Measurements from ENCODE around the gene DAPP1.

DAPP1 gene

DNA sequence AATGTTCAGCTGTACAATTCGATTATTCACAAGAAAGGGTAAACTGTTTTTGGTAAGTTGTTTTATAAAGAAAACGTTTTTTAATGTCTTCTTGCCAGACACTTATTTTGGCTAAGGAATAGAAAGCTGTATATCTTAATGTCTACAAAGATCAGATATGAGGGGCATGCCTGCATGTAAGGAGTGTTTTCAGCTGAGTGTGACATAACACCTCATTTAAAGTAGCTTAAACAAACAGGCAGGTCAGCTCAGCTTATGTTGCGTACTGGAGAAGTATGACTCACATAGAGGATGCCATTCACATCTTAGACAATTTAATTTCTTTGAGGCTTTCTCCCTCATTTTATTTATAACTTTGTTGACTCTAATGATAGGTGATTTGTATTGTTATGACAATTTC lies 47.2 kb downstream of the DAPP1 start:
- no peaks in the 10 kb centered on the region for H3K4me1 ChIP-seq (ENCODE audit: control insufficient read depth in 5 of 5, insufficient read depth in 5 of 5, low read length in 5 of 5)
- no peak overlapping the region for H3K4me3 ChIP-seq (ENCODE audit: low read depth in 1 of 5, low read length in 5 of 5)
- no peak overlapping the region for H3K27ac ChIP-seq (ENCODE audit: low read depth, low read length)
- no peaks in the 10 kb centered on the region for H3K9me3 ChIP-seq (ENCODE audit: control insufficient read depth in 5 of 5, low read length in 5 of 5)
- H3K9ac ChIP-seq (ENCODE audit: low read length in 5 of 5) = no peak overlapping the region
- peaks cover 0 to 6% (median 0%) of the 10 kb centered on the region in 5 donors for H3K36me3 ChIP-seq (ENCODE audit: control insufficient read depth in 5 of 5, insufficient read depth in 5 of 5, low read length in 5 of 5)
- H3K27me3 ChIP-seq (ENCODE audit: control insufficient read depth in 5 of 5, insufficient read depth in 4 of 5, low read length in 5 of 5) = peaks cover 0 to 3% (median 0%) of the 10 kb centered on the region in 5 donors

DNA sequence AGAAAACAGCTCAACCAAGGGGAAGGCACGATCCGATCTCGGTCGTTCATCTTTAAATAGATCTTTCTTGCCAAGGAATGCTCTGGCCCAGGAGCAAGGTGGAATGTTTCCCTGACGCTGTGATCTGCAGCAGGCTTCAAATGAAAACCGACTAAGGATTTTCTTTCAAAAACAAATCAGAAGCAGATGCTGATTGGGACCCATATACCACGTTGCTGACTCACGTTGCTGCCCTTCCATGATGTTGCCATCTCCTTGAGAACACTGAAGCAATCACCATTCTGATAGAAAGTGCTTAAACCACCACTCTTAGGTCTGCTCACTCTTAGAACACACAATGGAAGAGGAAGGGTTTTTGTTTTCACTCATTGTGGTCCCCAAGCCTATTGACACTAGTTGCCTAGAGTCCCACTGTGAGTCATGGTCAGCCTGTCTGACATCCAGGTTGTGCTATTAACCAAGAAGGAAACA lies 51.5 kb downstream of the DAPP1 start:
- H3K4me1 ChIP-seq (ENCODE audit: control insufficient read depth in 5 of 5, insufficient read depth in 5 of 5, low read length in 5 of 5) = no peaks in the 10 kb centered on the region
- H3K27ac ChIP-seq (ENCODE audit: low read depth, low read length) = no peak overlapping the region
- no peaks in the 10 kb centered on the region for H3K9me3 ChIP-seq (ENCODE audit: control insufficient read depth in 5 of 5, low read length in 5 of 5)
- no peak overlapping the region for H3K9ac ChIP-seq (ENCODE audit: low read length in 5 of 5)
- H3K4me3 ChIP-seq (ENCODE audit: low read depth in 1 of 5, low read length in 5 of 5) = no peak overlapping the region
- H3K36me3 ChIP-seq (ENCODE audit: control insufficient read depth in 5 of 5, insufficient read depth in 5 of 5, low read length in 5 of 5) = peaks cover 0 to 6% (median 0%) of the 10 kb centered on the region in 5 donors
- no peaks in the 10 kb centered on the region for H3K27me3 ChIP-seq (ENCODE audit: control insufficient read depth in 5 of 5, insufficient read depth in 4 of 5, low read length in 5 of 5)

DNA sequence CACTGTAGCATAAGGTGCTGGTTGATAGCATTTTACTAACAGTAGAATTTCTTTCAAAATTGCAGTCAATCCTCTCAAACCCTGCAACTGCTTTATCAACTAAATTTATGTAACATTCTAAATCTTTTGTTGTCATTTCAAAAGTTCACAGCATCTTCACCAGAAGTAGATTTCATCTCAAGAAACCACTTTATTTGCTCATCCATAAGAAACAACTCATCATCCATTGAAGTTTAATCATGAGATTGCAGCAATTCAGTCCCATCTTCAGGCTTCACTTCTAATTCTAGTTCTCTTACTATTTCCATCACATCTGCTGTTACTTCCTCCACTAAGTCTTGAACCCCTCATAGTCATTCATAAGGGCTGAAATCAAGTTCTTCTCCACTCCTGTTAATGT lies 55.9 kb downstream of the DAPP1 start:
- Histone ChIP-seq H3K36me3 (ENCODE audit: control insufficient read depth in 5 of 5, insufficient read depth in 5 of 5, low read length in 5 of 5) (peaks cover 0 to 13% (median 11%) of the 10 kb centered on the region in 5 donors), H3K9me3 (ENCODE audit: control insufficient read depth in 5 of 5, low read length in 5 of 5) (no peaks in the 10 kb centered on the region), H3K27me3 (ENCODE audit: control insufficient read depth in 5 of 5, insufficient read depth in 4 of 5, low read length in 5 of 5) (no peaks in the 10 kb centered on the region), H3K4me3 (ENCODE audit: low read depth in 1 of 5, low read length in 5 of 5) (no peak overlapping the region), H3K27ac (ENCODE audit: low read depth, low read length) (no peak overlapping the region), H3K4me1 (ENCODE audit: control insufficient read depth in 5 of 5, insufficient read depth in 5 of 5, low read length in 5 of 5) (no peaks in the 10 kb centered on the region), H3K9ac (ENCODE audit: low read length in 5 of 5) (no peak overlapping the region)

DNA sequence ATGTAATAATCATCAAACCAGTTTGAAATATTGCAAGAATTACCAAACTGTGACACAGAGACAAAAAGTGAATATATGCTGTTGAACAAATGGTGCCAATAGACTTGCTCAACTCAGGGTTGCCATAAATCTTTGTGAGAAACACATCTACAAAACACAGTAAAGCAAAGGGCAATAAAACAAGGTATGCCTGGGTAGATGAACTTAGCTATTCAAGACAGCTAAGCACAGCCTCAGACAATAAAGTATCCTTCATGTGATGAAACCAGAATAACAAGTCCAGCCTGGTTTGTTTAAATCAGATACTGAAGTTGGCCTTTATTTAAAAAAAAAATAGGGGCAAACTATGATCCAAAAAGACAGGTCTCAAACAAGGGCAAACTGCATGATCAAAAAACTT lies 58.4 kb downstream of the DAPP1 start:
- H3K4me1 ChIP-seq (ENCODE audit: control insufficient read depth in 5 of 5, insufficient read depth in 5 of 5, low read length in 5 of 5) = no peaks in the 10 kb centered on the region
- peaks cover 23 to 36% (median 30%) of the 10 kb centered on the region in 5 donors for H3K36me3 ChIP-seq (ENCODE audit: control insufficient read depth in 5 of 5, insufficient read depth in 5 of 5, low read length in 5 of 5)
- H3K9me3 ChIP-seq (ENCODE audit: control insufficient read depth in 5 of 5, low read length in 5 of 5) = no peaks in the 10 kb centered on the region
- no peak overlapping the region for H3K9ac ChIP-seq (ENCODE audit: low read length in 5 of 5)
- H3K27me3 ChIP-seq (ENCODE audit: control insufficient read depth in 5 of 5, insufficient read depth in 4 of 5, low read length in 5 of 5) = no peaks in the 10 kb centered on the region
- H3K4me3 ChIP-seq (ENCODE audit: low read depth in 1 of 5, low read length in 5 of 5) = no peak overlapping the region
- no peak overlapping the region for H3K27ac ChIP-seq (ENCODE audit: low read depth, low read length)

DNA sequence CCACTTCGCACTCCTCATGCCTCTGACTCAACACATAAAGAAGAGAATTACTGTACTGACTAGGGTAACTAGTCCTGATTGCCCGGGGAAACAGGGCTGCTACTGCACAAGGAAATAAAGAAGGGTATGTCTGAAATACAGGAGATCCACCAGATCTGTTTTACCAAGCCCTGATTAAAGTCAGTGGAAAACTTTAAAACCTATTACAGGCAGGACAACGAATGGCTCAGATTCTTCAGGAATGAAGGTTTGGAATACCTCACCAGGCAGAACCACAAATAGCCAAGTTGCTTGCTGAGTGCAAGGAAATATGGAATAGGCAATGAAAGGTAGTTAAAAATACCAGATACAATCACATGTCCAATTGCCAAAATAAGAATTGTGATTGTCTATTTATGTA lies 60.3 kb downstream of the DAPP1 start:
- Histone ChIP-seq H3K4me3 (ENCODE audit: low read depth in 1 of 5, low read length in 5 of 5) (no peak overlapping the region), H3K27me3 (ENCODE audit: control insufficient read depth in 5 of 5, insufficient read depth in 4 of 5, low read length in 5 of 5) (no peaks in the 10 kb centered on the region), H3K9me3 (ENCODE audit: control insufficient read depth in 5 of 5, low read length in 5 of 5) (no peaks in the 10 kb centered on the region), H3K9ac (ENCODE audit: low read length in 5 of 5) (no peak overlapping the region), H3K36me3 (ENCODE audit: control insufficient read depth in 5 of 5, insufficient read depth in 5 of 5, low read length in 5 of 5) (peaks cover 41 to 54% (median 48%) of the 10 kb centered on the region in 5 donors), H3K4me1 (ENCODE audit: control insufficient read depth in 5 of 5, insufficient read depth in 5 of 5, low read length in 5 of 5) (no peaks in the 10 kb centered on the region), H3K27ac (ENCODE audit: low read depth, low read length) (no peak overlapping the region)

DNA sequence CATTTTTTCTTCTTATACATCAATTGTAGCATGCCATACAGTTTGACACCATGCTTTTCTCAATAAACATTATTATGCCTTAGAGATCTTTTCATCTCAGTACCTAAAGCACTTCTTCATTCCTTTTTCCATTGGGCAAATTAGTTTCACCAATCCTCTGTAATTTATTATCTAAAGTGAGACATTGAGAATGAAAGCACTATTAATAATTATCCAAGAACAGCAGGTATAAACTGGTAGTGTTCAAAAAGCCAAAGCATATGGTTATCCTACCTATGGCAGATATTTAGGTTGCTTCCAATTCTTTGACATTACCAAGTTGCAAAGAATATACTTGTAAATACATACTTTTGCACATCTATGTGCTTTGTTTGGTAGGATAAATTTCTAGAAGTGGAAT lies 62.0 kb downstream of the DAPP1 start:
- no peak overlapping the region for H3K4me3 ChIP-seq (ENCODE audit: low read depth in 1 of 5, low read length in 5 of 5)
- no peaks in the 10 kb centered on the region for H3K27me3 ChIP-seq (ENCODE audit: control insufficient read depth in 5 of 5, insufficient read depth in 4 of 5, low read length in 5 of 5)
- peaks cover 46 to 62% (median 52%) of the 10 kb centered on the region in 5 donors for H3K36me3 ChIP-seq (ENCODE audit: control insufficient read depth in 5 of 5, insufficient read depth in 5 of 5, low read length in 5 of 5)
- H3K27ac ChIP-seq (ENCODE audit: low read depth, low read length) = no peak overlapping the region
- H3K9me3 ChIP-seq (ENCODE audit: control insufficient read depth in 5 of 5, low read length in 5 of 5) = no peaks in the 10 kb centered on the region
- H3K9ac ChIP-seq (ENCODE audit: low read length in 5 of 5) = no peak overlapping the region
- H3K4me1 ChIP-seq (ENCODE audit: control insufficient read depth in 5 of 5, insufficient read depth in 5 of 5, low read length in 5 of 5) = no peaks in the 10 kb centered on the region

DNA sequence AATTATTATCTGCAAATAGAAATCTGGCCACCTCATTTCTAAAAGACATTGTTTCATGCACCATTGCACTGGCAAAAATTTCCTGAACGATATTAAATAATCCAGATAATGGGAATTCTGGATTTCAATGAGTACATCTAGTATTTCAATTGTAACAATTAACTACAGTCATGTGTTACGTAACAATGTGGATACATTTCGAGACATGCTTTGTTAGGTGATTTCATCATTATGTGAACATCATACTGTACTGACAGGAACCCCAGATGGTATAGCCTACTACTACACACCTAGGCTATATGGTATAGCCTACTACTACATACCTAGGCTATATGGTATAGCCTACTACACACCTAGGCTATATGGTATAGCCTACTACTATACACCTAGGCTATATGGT lies 62.8 kb downstream of the DAPP1 start:
- Histone ChIP-seq H3K4me3 (ENCODE audit: low read depth in 1 of 5, low read length in 5 of 5) (no peak overlapping the region), H3K9me3 (ENCODE audit: control insufficient read depth in 5 of 5, low read length in 5 of 5) (no peaks in the 10 kb centered on the region), H3K9ac (ENCODE audit: low read length in 5 of 5) (no peak overlapping the region), H3K27ac (ENCODE audit: low read depth, low read length) (no peak overlapping the region), H3K4me1 (ENCODE audit: control insufficient read depth in 5 of 5, insufficient read depth in 5 of 5, low read length in 5 of 5) (no peaks in the 10 kb centered on the region), H3K36me3 (ENCODE audit: control insufficient read depth in 5 of 5, insufficient read depth in 5 of 5, low read length in 5 of 5) (peaks cover 52 to 67% (median 55%) of the 10 kb centered on the region in 5 donors), H3K27me3 (ENCODE audit: control insufficient read depth in 5 of 5, insufficient read depth in 4 of 5, low read length in 5 of 5) (no peaks in the 10 kb centered on the region)

DNA sequence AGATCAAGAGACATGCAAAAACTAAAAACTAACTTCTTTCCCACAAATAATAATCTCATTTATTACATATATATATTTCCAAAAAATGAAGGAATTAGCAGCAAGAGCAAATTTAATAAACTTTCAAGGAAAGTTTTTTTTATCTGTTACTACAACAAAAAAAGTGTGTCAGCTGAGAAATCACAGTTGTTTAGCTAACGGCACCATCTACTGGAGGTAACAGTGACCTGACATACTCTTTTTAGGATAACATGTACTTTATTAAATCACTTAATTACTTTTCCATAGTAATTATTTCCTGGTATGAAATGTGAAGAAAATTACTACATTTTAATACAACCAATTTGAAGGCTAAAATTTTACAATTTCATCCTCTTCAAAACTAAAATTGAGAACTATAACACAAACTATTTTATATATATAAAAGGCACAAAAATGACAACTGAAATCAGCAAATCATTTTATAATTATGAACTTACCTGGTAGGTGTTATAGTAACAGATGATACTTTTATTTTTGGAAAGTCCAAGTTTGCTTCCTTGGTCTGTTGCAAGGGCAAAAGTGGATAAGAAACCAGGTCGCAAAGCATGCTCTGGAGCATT lies 68.5 kb downstream of the DAPP1 start:
- H3K4me1 ChIP-seq (ENCODE audit: control insufficient read depth in 5 of 5, insufficient read depth in 5 of 5, low read length in 5 of 5) = peaks cover 0 to 9% (median 5%) of the 10 kb centered on the region in 5 donors
- peaks cover 32 to 52% (median 40%) of the 10 kb centered on the region in 5 donors for H3K36me3 ChIP-seq (ENCODE audit: control insufficient read depth in 5 of 5, insufficient read depth in 5 of 5, low read length in 5 of 5)
- no peak overlapping the region for H3K27ac ChIP-seq (ENCODE audit: low read depth, low read length)
- no peaks in the 10 kb centered on the region for H3K9me3 ChIP-seq (ENCODE audit: control insufficient read depth in 5 of 5, low read length in 5 of 5)
- no peaks in the 10 kb centered on the region for H3K27me3 ChIP-seq (ENCODE audit: control insufficient read depth in 5 of 5, insufficient read depth in 4 of 5, low read length in 5 of 5)
- no peak overlapping the region for H3K4me3 ChIP-seq (ENCODE audit: low read depth in 1 of 5, low read length in 5 of 5)
- no peak overlapping the region for H3K9ac ChIP-seq (ENCODE audit: low read length in 5 of 5)

DNA sequence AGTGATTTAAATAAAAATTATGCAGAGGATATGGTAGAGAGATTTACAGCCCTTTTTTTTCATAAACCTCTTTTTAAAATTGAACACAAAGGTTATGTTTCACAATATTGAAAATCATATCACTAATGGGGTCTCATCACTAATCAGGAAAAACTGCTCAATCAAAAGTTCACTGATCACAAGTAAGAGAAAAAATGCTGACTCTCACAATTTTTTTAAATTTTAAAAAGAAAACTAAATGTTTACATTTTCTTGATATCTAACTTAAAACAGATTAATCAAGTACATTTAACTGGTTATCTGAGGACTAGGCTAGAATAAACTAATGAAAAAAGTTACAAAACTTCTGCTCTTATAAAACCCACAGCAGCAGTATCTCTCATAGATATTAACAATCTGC lies 69.1 kb downstream of the DAPP1 start:
- H3K27me3 ChIP-seq (ENCODE audit: control insufficient read depth in 5 of 5, insufficient read depth in 4 of 5, low read length in 5 of 5) = no peaks in the 10 kb centered on the region
- no peak overlapping the region for H3K27ac ChIP-seq (ENCODE audit: low read depth, low read length)
- no peaks in the 10 kb centered on the region for H3K9me3 ChIP-seq (ENCODE audit: control insufficient read depth in 5 of 5, low read length in 5 of 5)
- H3K36me3 ChIP-seq (ENCODE audit: control insufficient read depth in 5 of 5, insufficient read depth in 5 of 5, low read length in 5 of 5) = peaks cover 27 to 47% (median 37%) of the 10 kb centered on the region in 5 donors
- no peak overlapping the region for H3K9ac ChIP-seq (ENCODE audit: low read length in 5 of 5)
- peaks cover 0 to 9% (median 5%) of the 10 kb centered on the region in 5 donors for H3K4me1 ChIP-seq (ENCODE audit: control insufficient read depth in 5 of 5, insufficient read depth in 5 of 5, low read length in 5 of 5)
- no peak overlapping the region for H3K4me3 ChIP-seq (ENCODE audit: low read depth in 1 of 5, low read length in 5 of 5)

DNA sequence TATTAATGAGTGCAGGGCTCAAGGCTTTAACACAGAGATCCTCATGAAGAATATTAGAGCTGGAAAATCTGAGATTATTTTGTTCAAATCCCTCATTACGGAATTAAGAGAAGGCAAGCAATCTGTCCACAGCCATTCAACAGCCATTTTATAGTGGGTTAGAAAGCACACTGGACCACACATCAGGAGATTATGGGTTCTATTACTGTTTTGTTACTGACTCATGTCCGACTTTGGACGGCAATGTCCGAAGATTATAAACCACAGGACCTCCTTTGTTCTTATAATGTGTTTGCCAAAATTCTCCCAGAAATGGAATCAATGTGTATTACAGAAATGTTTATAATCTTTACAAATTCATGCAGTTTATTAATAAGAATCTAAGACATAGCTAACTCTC lies 69.5 kb downstream of the DAPP1 start:
- Histone ChIP-seq H3K9ac (ENCODE audit: low read length in 5 of 5) (no peak overlapping the region), H3K36me3 (ENCODE audit: control insufficient read depth in 5 of 5, insufficient read depth in 5 of 5, low read length in 5 of 5) (peaks cover 23 to 42% (median 37%) of the 10 kb centered on the region in 5 donors), H3K4me1 (ENCODE audit: control insufficient read depth in 5 of 5, insufficient read depth in 5 of 5, low read length in 5 of 5) (peaks cover 0 to 12% (median 5%) of the 10 kb centered on the region in 5 donors), H3K4me3 (ENCODE audit: low read depth in 1 of 5, low read length in 5 of 5) (no peak overlapping the region), H3K27me3 (ENCODE audit: control insufficient read depth in 5 of 5, insufficient read depth in 4 of 5, low read length in 5 of 5) (no peaks in the 10 kb centered on the region), H3K27ac (ENCODE audit: low read depth, low read length) (no peak overlapping the region), H3K9me3 (ENCODE audit: control insufficient read depth in 5 of 5, low read length in 5 of 5) (no peaks in the 10 kb centered on the region)

Measured in subcutaneous abdominal adipose tissue (tissue), 5 donors.